Mucosa of stomach (tissue), 1 donor: Measurements from ENCODE around the gene ARID3A.

Source experiments
- H3K27me3 ChIP-seq: one replicate; pipeline ENCODE4 v1.7.0; 2013; ENCODE audit warnings: mild to moderate bottlenecking, low read length; ENCODE audit not compliant: control insufficient read depth, insufficient read depth
- H3K36me3 ChIP-seq: one replicate; pipeline ENCODE4 v1.7.0; 2013; ENCODE audit warnings: low read length; ENCODE audit not compliant: control insufficient read depth, insufficient read depth
- H3K4me1 ChIP-seq: one replicate; pipeline ENCODE4 v1.7.0; 2013; ENCODE audit warnings: mild to moderate bottlenecking, low read length; ENCODE audit not compliant: control insufficient read depth, insufficient read depth
- H3K4me3 ChIP-seq: one replicate; pipeline ENCODE4 v1.7.0; 2013; ENCODE audit warnings: low read length
- H3K9ac ChIP-seq: one replicate; pipeline ENCODE4 v1.7.0; 2013; ENCODE audit warnings: mild to moderate bottlenecking, low read length, moderate library complexity
- H3K9me3 ChIP-seq: one replicate; pipeline ENCODE4 v1.7.0; 2013; ENCODE audit warnings: mild to moderate bottlenecking, low read length, moderate library complexity; ENCODE audit not compliant: control insufficient read depth
- donor health status: Pancreatic carcinoma.

The ARID3A gene

GRCh38 chr19:907183-907853, 18.5 kb upstream of the ARID3A start:
- Histone ChIP-seq H3K4me1 (peaks cover 24% of the 10 kb centered on the region), H3K9me3 (no peaks in the 10 kb centered on the region), H3K4me3 (no peak overlapping the region), H3K27me3 (no peaks in the 10 kb centered on the region), H3K9ac (no peak overlapping the region), H3K36me3 (no peaks in the 10 kb centered on the region)

- Histone ChIP-seq H3K9ac (no peak overlapping the region), H3K36me3 (no peaks in the 10 kb centered on the region), H3K4me1 (peaks cover 25% of the 10 kb centered on the region), H3K9me3 (no peaks in the 10 kb centered on the region), H3K4me3 (no peak overlapping the region), H3K27me3 (no peaks in the 10 kb centered on the region)
These were observed 14.4 kb upstream of the ARID3A start for GRCh38 chr19:911197-912033.

GRCh38 chr19:912181-913079, 13.4 kb upstream of the ARID3A start:
- peak overlapping the region; percentile 77 for H3K9ac ChIP-seq
- H3K36me3 ChIP-seq = no peaks in the 10 kb centered on the region
- H3K4me3 ChIP-seq = no peak overlapping the region
- peaks cover 9% of the 10 kb centered on the region for H3K27me3 ChIP-seq
- H3K4me1 ChIP-seq = peaks cover 25% of the 10 kb centered on the region
- no peaks in the 10 kb centered on the region for H3K9me3 ChIP-seq

GRCh38 chr19:913080-913748, 12.6 kb upstream of the ARID3A start, which contains the start of gene R3HDM4:
Gene R3HDM4 (minus strand): TSS chr19:913219. CDS start chr19:913157, 62 bp downstream.
- Histone ChIP-seq H3K9me3 (no peaks in the 10 kb centered on the region), H3K36me3 (no peaks in the 10 kb centered on the region), H3K4me3 (peak within 1 kb of the TSS; percentile 92), H3K27me3 (peaks cover 17% of the 10 kb centered on the region), H3K4me1 (peaks cover 27% of the 10 kb centered on the region), H3K9ac (peak within 1 kb of the TSS; percentile 98)

- Histone ChIP-seq H3K4me1 (peaks cover 23% of the 10 kb centered on the region), H3K9me3 (no peaks in the 10 kb centered on the region), H3K36me3 (no peaks in the 10 kb centered on the region), H3K9ac (no peak overlapping the region), H3K27me3 (peaks cover 47% of the 10 kb centered on the region), H3K4me3 (no peak overlapping the region)
These were observed 9.1 kb upstream of the ARID3A start for GRCh38 chr19:916645-917322.

GRCh38 chr19:917323-918151, 8.3 kb upstream of the ARID3A start, which contains the start of gene KISS1R:
Gene KISS1R (plus strand): TSS chr19:917333. CDS start chr19:917503, 170 bp downstream.
- H3K9ac ChIP-seq = no peak within 1 kb of the TSS
- no peaks in the 10 kb centered on the region for H3K9me3 ChIP-seq
- H3K27me3 ChIP-seq = peaks cover 47% of the 10 kb centered on the region
- no peaks in the 10 kb centered on the region for H3K36me3 ChIP-seq
- peaks cover 23% of the 10 kb centered on the region for H3K4me1 ChIP-seq
- no peak within 1 kb of the TSS for H3K4me3 ChIP-seq

GRCh38 chr19:918152-918437, 7.7 kb upstream of the ARID3A start:
- H3K4me3 ChIP-seq = no peak overlapping the region
- peaks cover 47% of the 10 kb centered on the region for H3K27me3 ChIP-seq
- no peak overlapping the region for H3K9ac ChIP-seq
- peaks cover 23% of the 10 kb centered on the region for H3K4me1 ChIP-seq
- H3K36me3 ChIP-seq = no peaks in the 10 kb centered on the region
- no peaks in the 10 kb centered on the region for H3K9me3 ChIP-seq

GRCh38 chr19:918481-919198, 7.2 kb upstream of the ARID3A start:
- Histone ChIP-seq H3K9me3 (no peaks in the 10 kb centered on the region), H3K9ac (no peak overlapping the region), H3K4me1 (peaks cover 20% of the 10 kb centered on the region), H3K27me3 (peaks cover 47% of the 10 kb centered on the region), H3K36me3 (no peaks in the 10 kb centered on the region), H3K4me3 (no peak overlapping the region)

- Histone ChIP-seq H3K4me3 (no peak overlapping the region), H3K27me3 (peaks cover 51% of the 10 kb centered on the region), H3K9ac (no peak overlapping the region), H3K4me1 (peaks cover 18% of the 10 kb centered on the region), H3K36me3 (no peaks in the 10 kb centered on the region), H3K9me3 (no peaks in the 10 kb centered on the region)
These were observed 6.4 kb upstream of the ARID3A start for GRCh38 chr19:919199-920050.
